GM23248 (cell line): ENCODE data around the gene PRIMPOL. TPM values are rescaled to one million over a fixed set of nuclear protein-coding genes. Genes with fewer than 3 reads are reported as not detected.
"Not testable (repeated sequence)": the region's sequence is repeated elsewhere in the genome, so short reads cannot be mapped to it uniquely, and the experiment has no call there.

Experiments
- DNase-seq: peaks from one replicate; pipeline ENCODE4 v3.0.0-alpha.2; 2015
- H2AFZ ChIP-seq: fragments of 200-600 bp; sonication (generic); 2 replicates; pipeline ENCODE4 v1.6.1; 2016; ENCODE audit warnings: antibody characterized with exemption
- H3F3A ChIP-seq: fragments of 200-600 bp; sonication (generic); 2 replicates; pipeline ENCODE4 v1.6.1; 2016; ENCODE audit warnings: mild to moderate bottlenecking, antibody characterized with exemption, mixed run types; ENCODE audit not compliant: insufficient read depth
- H3K27ac ChIP-seq: fragments of 200-600 bp; sonication (generic); 2 replicates; pipeline ENCODE4 v1.5.1; 2016; ENCODE audit warnings: mild to moderate bottlenecking
- H3K27me3 ChIP-seq: fragments of 200-600 bp; sonication (generic); replicated peaks from 2 replicates; pipeline ENCODE4 v1.6.1; 2016; ENCODE audit warnings: mild to moderate bottlenecking; ENCODE audit not compliant: insufficient read depth
- H3K36me3 ChIP-seq: fragments of 200-600 bp; sonication (generic); 2 replicates; pipeline ENCODE4 v1.6.1; 2016; ENCODE audit warnings: low read depth, mild to moderate bottlenecking
- H3K4me1 ChIP-seq: fragments of 200-600 bp; sonication (generic); 2 replicates; pipeline ENCODE4 v1.6.1; 2016; ENCODE audit warnings: mild to moderate bottlenecking; ENCODE audit not compliant: insufficient read depth
- H3K4me2 ChIP-seq: fragments of 200-600 bp; sonication (generic); one replicate; pipeline ENCODE4 v1.6.1; 2016; ENCODE audit warnings: mild to moderate bottlenecking; ENCODE audit not compliant: unreplicated experiment
- H3K4me3 ChIP-seq: fragments of 200-600 bp; sonication (generic); 2 replicates; pipeline ENCODE4 v1.5.1; 2016; ENCODE audit warnings: mild to moderate bottlenecking
- H3K79me2 ChIP-seq: fragments of 200-600 bp; sonication (generic); 2 replicates; pipeline ENCODE4 v1.6.1; 2016; ENCODE audit warnings: mild to moderate bottlenecking; ENCODE audit not compliant: insufficient read depth
- H3K9ac ChIP-seq: fragments of 200-600 bp; sonication (generic); 2 replicates; pipeline ENCODE4 v1.6.1; 2016; ENCODE audit warnings: mild to moderate bottlenecking
- H3K9me2 ChIP-seq: fragments of 200-600 bp; sonication (generic); 2 replicates; pipeline ENCODE4 v1.6.1; 2016; ENCODE audit warnings: mixed run types, mild to moderate bottlenecking, moderate library complexity; ENCODE audit not compliant: insufficient read depth
- H3K9me3 ChIP-seq: fragments of 200-600 bp; sonication (generic); one replicate; pipeline ENCODE4 v1.6.1; 2017; ENCODE audit warnings: low read depth
- H4K20me1 ChIP-seq: fragments of 200-600 bp; sonication (generic); 2 replicates; pipeline ENCODE4 v1.6.0; 2016; ENCODE audit not compliant: insufficient read depth
- EZH2 ChIP-seq: fragments of 200-600 bp; sonication (generic); IDR thresholded peaks from 2 replicates; pipeline ENCODE4 v1.6.1; 2018; ENCODE audit warnings: antibody characterized with exemption, mild to moderate bottlenecking; ENCODE audit not compliant: insufficient read depth, poor library complexity, severe bottlenecking
- EZH2phosphoT487 ChIP-seq: fragments of 200-600 bp; sonication (generic); IDR thresholded peaks from 2 replicates; pipeline ENCODE4 v1.6.1; 2018; ENCODE audit warnings: antibody characterized with exemption, moderate library complexity, mild to moderate bottlenecking, low read depth; ENCODE audit not compliant: insufficient read depth
- WGBS, 2 experiments: methylation state at CpG; one replicate each; pipeline ENCODE4 v1.1.6; 2015 to 2017; ENCODE audit warnings: low lambda C conversion rate in 2 of 2, low coverage in 1 of 2; ENCODE audit errors: missing lambda C conversion rate in 2 of 2; 5-methylcytosine and 5-hydroxymethylcytosine counted together
- in situ Hi-C: fragments of 300-500 bp; cut with MboI; formaldehyde crosslinking; loops from 2 replicates; pipeline ENCODE4 v1.15.0; 2020
- polyA plus RNA-seq: library from polyadenylated mRNA; unstranded; fragments of >200 nt; fragmentation: Nextera tagmentation; extraction: Ambion mirVana; gene quantifications from 2 replicates; pipeline ENCODE4 v1.2.1, GENCODE V29; 2016
- total RNA-seq: library from RNA; depleted of rRNA; stranded (reverse); fragments of >200 nt; shearing (Covaris generic); gene quantifications from 2 replicates; pipeline ENCODE4 v1.2.3, GENCODE V29; 2014

Gene PRIMPOL
- total and polyA plus RNA-seq, 2 experiments from 2014 or later: 15.0 to 16.0 TPM

DNA sequence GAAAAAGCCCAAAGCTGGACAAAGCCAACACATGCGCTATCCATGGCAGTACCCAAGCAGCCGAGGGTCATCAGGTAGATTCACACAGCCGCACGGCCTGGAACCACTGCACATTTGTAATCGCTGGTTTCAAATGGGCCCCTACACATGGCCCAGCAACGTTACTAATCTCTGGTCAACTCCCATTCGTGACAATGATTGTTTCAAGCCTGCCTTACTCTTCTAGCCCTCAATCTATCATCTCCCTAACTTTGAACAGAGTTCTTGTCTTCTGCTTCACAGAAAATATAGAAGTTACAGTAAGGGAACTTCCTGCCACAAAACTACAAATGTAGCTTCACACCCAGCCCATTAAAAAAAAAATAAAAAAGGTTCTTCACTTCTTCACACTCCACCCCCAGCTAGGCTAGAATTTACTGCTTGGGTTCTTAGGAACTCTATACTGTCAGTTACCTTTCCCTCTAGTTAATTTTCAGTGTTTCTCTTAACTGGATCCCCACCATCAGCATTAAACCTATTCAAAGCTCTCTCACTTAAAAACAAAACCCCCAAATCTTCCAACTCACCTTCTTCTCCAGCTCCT is 24.5 kb upstream of the PRIMPOL start:
- in situ Hi-C loops: no loop called here
- no peak overlapping the region for H3K9ac ChIP-seq
- DNase-seq: no peak
- no peak overlapping the region for H2AFZ ChIP-seq
- H3K4me2 ChIP-seq: no peak overlapping the region
- no peaks in the 10 kb centered on the region for H4K20me1 ChIP-seq
- WGBS, 2 experiments: 90 to 95% methylated on average over 7 of the region's 7 CpGs
- no peaks in the 10 kb centered on the region for H3K9me3 ChIP-seq
- H3K9me2 ChIP-seq: no peaks in the 10 kb centered on the region
- H3K36me3 ChIP-seq: peaks cover 29% of the 10 kb centered on the region
- no peak overlapping the region for H3K27ac ChIP-seq
- no peak overlapping the region for H3K4me3 ChIP-seq
- H3K4me1 ChIP-seq: no peaks in the 10 kb centered on the region
- H3F3A ChIP-seq: no peaks in the 10 kb centered on the region
- no peaks in the 10 kb centered on the region for H3K27me3 ChIP-seq
- no peaks in the 10 kb centered on the region for H3K79me2 ChIP-seq
- TF ChIP-seq EZH2phosphoT487 (no peak), EZH2 (no peak)

DNA sequence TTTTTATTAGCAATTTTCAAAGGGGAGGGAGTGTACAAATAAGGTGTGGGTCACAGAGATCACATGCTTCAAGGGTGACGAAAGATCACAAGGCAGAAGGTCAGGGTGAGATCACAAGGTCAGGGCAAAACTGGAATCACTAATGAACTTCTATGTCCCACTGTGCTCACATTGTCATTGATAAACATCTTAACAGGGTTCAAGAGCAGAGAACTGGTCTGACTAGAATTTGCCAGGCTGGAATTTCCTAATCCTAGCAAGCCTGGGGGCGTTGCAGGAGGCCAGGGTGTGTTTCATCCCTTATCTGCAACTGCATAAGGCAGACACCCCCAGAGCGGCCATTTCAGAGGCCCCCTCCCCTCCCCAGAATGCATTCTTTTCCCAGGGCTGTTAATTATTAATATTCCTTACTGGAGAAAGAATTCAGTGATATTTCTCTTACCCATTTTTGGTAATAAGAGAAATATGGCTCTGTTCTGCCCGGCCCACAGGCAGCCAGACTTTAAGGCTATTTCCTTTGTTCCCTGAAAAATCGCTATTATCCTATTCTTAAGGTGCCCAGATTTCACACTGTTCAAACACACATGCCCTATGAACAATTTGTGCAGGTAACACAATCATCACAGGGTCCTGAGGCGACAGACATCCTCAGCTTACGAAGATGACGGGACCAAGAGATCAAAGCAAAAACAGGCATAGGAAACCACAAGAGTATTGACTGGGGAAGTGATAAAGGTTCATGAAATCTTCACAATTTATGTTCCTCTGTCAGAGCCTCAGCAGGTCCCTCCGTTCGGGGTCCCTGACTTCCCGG is 23.5 kb upstream of the PRIMPOL start:
- in situ Hi-C loops, H2AFZ ChIP-seq, H3K4me1 ChIP-seq, H4K20me1 ChIP-seq, H3K4me2 ChIP-seq, H3F3A ChIP-seq, H3K9ac ChIP-seq, H3K4me3 ChIP-seq, H3K9me3 ChIP-seq, H3K79me2 ChIP-seq, H3K27ac ChIP-seq, DNase-seq, H3K9me2 ChIP-seq, H3K27me3 ChIP-seq: not testable (repeated sequence)
- WGBS, 2 experiments: 91 to 94% methylated on average over 11 of the region's 11 CpGs
- H3K36me3 ChIP-seq: peaks cover 38% of the 10 kb centered on the region

GRCh38 chr4:184628103-184628502 is 21.4 kb upstream of the PRIMPOL start:
- Histone ChIP-seq H3K36me3 (peaks cover 44% of the 10 kb centered on the region), H3K9me2 (no peaks in the 10 kb centered on the region), H4K20me1 (no peaks in the 10 kb centered on the region), H3K4me3 (no peak overlapping the region), H3K27me3 (no peaks in the 10 kb centered on the region), H3K9me3 (no peaks in the 10 kb centered on the region), H3K4me1 (no peaks in the 10 kb centered on the region), H3F3A (no peaks in the 10 kb centered on the region), H3K4me2 (no peak overlapping the region), H3K27ac (no peak overlapping the region), H2AFZ (no peak overlapping the region), H3K9ac (no peak overlapping the region), H3K79me2 (no peaks in the 10 kb centered on the region)
- DNase-seq: no peak
- 97 to 99% methylated on average over 4 of the region's 4 CpGs for WGBS, 2 experiments
- TF ChIP-seq EZH2phosphoT487 (no peak), EZH2 (no peak)
- in situ Hi-C loops: no loop called here

- no peak overlapping the region for H3K4me2 ChIP-seq
- no peak overlapping the region for H2AFZ ChIP-seq
- WGBS, 2 experiments: 100% methylated on average over 1 of the region's 1 CpG
- in situ Hi-C loops: no loop called here
- H3K27me3 ChIP-seq: no peaks in the 10 kb centered on the region
- no peaks in the 10 kb centered on the region for H4K20me1 ChIP-seq
- H3K27ac ChIP-seq: no peak overlapping the region
- H3F3A ChIP-seq: no peaks in the 10 kb centered on the region
- no peaks in the 10 kb centered on the region for H3K9me2 ChIP-seq
- H3K4me3 ChIP-seq: no peak overlapping the region
- H3K36me3 ChIP-seq: peaks cover 65% of the 10 kb centered on the region
- no peak for DNase-seq
- peaks cover 39% of the 10 kb centered on the region for H3K79me2 ChIP-seq
- H3K9me3 ChIP-seq: no peaks in the 10 kb centered on the region
- H3K9ac ChIP-seq: no peak overlapping the region
- H3K4me1 ChIP-seq: no peaks in the 10 kb centered on the region
- TF ChIP-seq EZH2phosphoT487: no peak
- no peak for TF ChIP-seq EZH2
Measured at GRCh38 chr4:184632842-184633241, 16.7 kb upstream of the PRIMPOL start.
